Astrocyte of the cerebellum (primary cell): ENCODE data around the gene PPP1R1C.

ENCODE experiments used
- DNase-seq: peaks from one replicate; pipeline ENCODE4 v3.0.0-alpha.2; 2011; ENCODE audit warnings: low read depth
- H3K4me3 ChIP-seq: 2 replicates; pipeline ENCODE4 v1.5.1; 2011; ENCODE audit warnings: mild to moderate bottlenecking, low read depth, low read length, moderate library complexity
- CTCF ChIP-seq: IDR thresholded peaks from 2 replicates; pipeline ENCODE4 v1.5.1; 2012; ENCODE audit warnings: low read length, low read depth, moderate library complexity, mild to moderate bottlenecking; ENCODE audit errors: missing control alignments
- in situ Hi-C: cut with HindIII; loops from 2 replicates; pipeline ENCODE4 v1.10.0; 2017; ENCODE audit warnings: low sequenced_read_pairs

PPP1R1C gene

GRCh38 chr2:182144041-182144775 is 158.6 kb downstream of the PPP1R1C start:
- DNase-seq = no peak
- no peak overlapping the region for H3K4me3 ChIP-seq
- in situ Hi-C loops = no loop called here
- no peak for TF ChIP-seq CTCF

- in situ Hi-C loops = no loop called here
- DNase-seq = peak; percentile 11
- no peak for TF ChIP-seq CTCF
- H3K4me3 ChIP-seq = no peak overlapping the region
These were observed 159.1 kb downstream of the PPP1R1C start for GRCh38 chr2:182144776-182145165.

- in situ Hi-C loops = no loop called here
- peak; percentile 22 for DNase-seq
- H3K4me3 ChIP-seq = no peak overlapping the region
- no peak for TF ChIP-seq CTCF
These were observed 162.7 kb downstream of the PPP1R1C start for GRCh38 chr2:182148344-182148743.

- in situ Hi-C loops = no loop called here
- DNase-seq = no peak
- TF ChIP-seq CTCF = no peak
- no peak overlapping the region for H3K4me3 ChIP-seq
These were observed 178.2 kb downstream of the PPP1R1C start for GRCh38 chr2:182163878-182164277.

GRCh38 chr2:182164686-182165085 is 179.0 kb downstream of the PPP1R1C start:
- TF ChIP-seq CTCF = no peak
- in situ Hi-C loops = no loop called here
- DNase-seq = no peak
- no peak overlapping the region for H3K4me3 ChIP-seq

- TF ChIP-seq CTCF = no peak
These were observed 179.5 kb downstream of the PPP1R1C start for GRCh38 chr2:182165202-182165601.

GRCh38 chr2:182166406-182166805 is 180.8 kb downstream of the PPP1R1C start:
- no peak for DNase-seq
- in situ Hi-C loops = no loop called here
- no peak for TF ChIP-seq CTCF
- no peak overlapping the region for H3K4me3 ChIP-seq

More at GRCh38 chr2:182165202-182165601, 179.5 kb downstream of the PPP1R1C start:
- in situ Hi-C loops = no loop called here
- DNase-seq = no peak
- H3K4me3 ChIP-seq = no peak overlapping the region
